ENCODE results near the gene PHKB. TPM values are rescaled to one million over a fixed set of nuclear protein-coding genes. Genes with fewer than 3 reads are reported as not detected.

The PHKB gene
- total and polyA plus RNA-seq, 2 donors from 2014 or later = 48.3 to 80.5 TPM

- no peaks in the 10 kb centered on the region for H3K9me3 ChIP-seq (ENCODE audit: control insufficient read depth in 2 of 3, insufficient read depth in 1 of 3, low read length in 3 of 3)
- H3K4me1 ChIP-seq (ENCODE audit: control insufficient read depth in 2 of 3, insufficient read depth in 2 of 3, low read depth in 1 of 3, low read length in 3 of 3) = peaks cover 9 to 16% (median 13%) of the 10 kb centered on the region in 3 donors
- H3K4me3 ChIP-seq (ENCODE audit: low read length in 3 of 3) = no peak overlapping the region
- no peak overlapping the region for H3K27ac ChIP-seq (ENCODE audit: low read depth in 2 of 2, low read length in 2 of 2)
- no peaks in the 10 kb centered on the region for H3K27me3 ChIP-seq (ENCODE audit: control insufficient read depth, insufficient read depth, low read length)
- H3K9ac ChIP-seq (ENCODE audit: low read length in 3 of 3) = no peak overlapping the region
- intact Hi-C loops (cut with DNase I) = no loop called here
- H3K36me3 ChIP-seq (ENCODE audit: control insufficient read depth in 2 of 3, insufficient read depth in 3 of 3, low read length in 3 of 3) = peaks cover 2 to 11% (median 8%) of the 10 kb centered on the region in 3 donors
- FAIRE-seq (no peak), DNase-seq (no peak)
- TF ChIP-seq CTCF (IDR thresholded peaks at IDR 0.05; ENCODE audit: borderline replicate concordance, extremely low read depth, insufficient read depth) = no peak
Measured at GRCh38 chr16:47458331-47458730, 2.8 kb upstream of the PHKB start.

GRCh38 chr16:47459603-47460002 is 1.5 kb upstream of the PHKB start:
- Histone ChIP-seq H3K27ac (ENCODE audit: low read depth in 2 of 2, low read length in 2 of 2) (no peak overlapping the region), H3K4me3 (ENCODE audit: low read length in 3 of 3) (peak overlapping the region; percentile 77 to 99 (median 84)), H3K27me3 (ENCODE audit: control insufficient read depth, insufficient read depth, low read length) (no peaks in the 10 kb centered on the region), H3K4me1 (ENCODE audit: control insufficient read depth in 2 of 3, insufficient read depth in 2 of 3, low read depth in 1 of 3, low read length in 3 of 3) (peaks cover 9 to 21% (median 16%) of the 10 kb centered on the region in 3 donors), H3K9me3 (ENCODE audit: control insufficient read depth in 2 of 3, insufficient read depth in 1 of 3, low read length in 3 of 3) (no peaks in the 10 kb centered on the region), H3K9ac (ENCODE audit: low read length in 3 of 3) (peak overlapping the region in 1 of 3 donors; percentile 66), H3K36me3 (ENCODE audit: control insufficient read depth in 2 of 3, insufficient read depth in 3 of 3, low read length in 3 of 3) (peaks cover 0 to 5% (median 5%) of the 10 kb centered on the region in 3 donors)
- no peak for FAIRE-seq
- no peak for DNase-seq
- no peak for TF ChIP-seq CTCF (IDR thresholded peaks at IDR 0.05; ENCODE audit: borderline replicate concordance, extremely low read depth, insufficient read depth)
- intact Hi-C loops (cut with DNase I) = no loop called here

- Histone ChIP-seq H3K9me3 (ENCODE audit: control insufficient read depth in 2 of 3, insufficient read depth in 1 of 3, low read length in 3 of 3) (no peaks in the 10 kb centered on the region), H3K27ac (ENCODE audit: low read depth in 2 of 2, low read length in 2 of 2) (peak overlapping the region; percentile 98 to 99), H3K36me3 (ENCODE audit: control insufficient read depth in 2 of 3, insufficient read depth in 3 of 3, low read length in 3 of 3) (peaks cover 0 to 5% (median 5%) of the 10 kb centered on the region in 3 donors), H3K4me1 (ENCODE audit: control insufficient read depth in 2 of 3, insufficient read depth in 2 of 3, low read depth in 1 of 3, low read length in 3 of 3) (peaks cover 9 to 21% (median 16%) of the 10 kb centered on the region in 3 donors), H3K27me3 (ENCODE audit: control insufficient read depth, insufficient read depth, low read length) (no peaks in the 10 kb centered on the region), H3K4me3 (ENCODE audit: low read length in 3 of 3) (peak overlapping the region; percentile 77 to 99 (median 84)), H3K9ac (ENCODE audit: low read length in 3 of 3) (peak overlapping the region; percentile 66 to 82 (median 78))
- intact Hi-C loops (cut with DNase I) = no loop called here
- DNase-seq (peak in 2 of 5 donors; percentile 13 to 27), FAIRE-seq (no peak)
- no peak for TF ChIP-seq CTCF (IDR thresholded peaks at IDR 0.05; ENCODE audit: borderline replicate concordance, extremely low read depth, insufficient read depth)
Measured at GRCh38 chr16:47460359-47460710, 796 bp upstream of the PHKB start.

All from kidney (tissue), 14 donors.